OCI-LY3 (cell line): Measurements from ENCODE around the gene ZSCAN1.

ENCODE experiments used
- H2AFZ ChIP-seq: fragments of 200-600, 300-600 bp; shearing (Covaris generic); 2 replicates; pipeline ENCODE4 v1.6.0; 2014; ENCODE audit warnings: antibody characterized with exemption, low read depth, low read length
- H3K27ac ChIP-seq: fragments of 200-600, 300-600 bp; sonication (generic); 2 replicates; pipeline ENCODE4 v1.5.1; 2014; ENCODE audit warnings: mild to moderate bottlenecking, low read length, moderate library complexity, mixed read lengths
- H3K27me3 ChIP-seq: fragments of 200-600, 300-600 bp; sonication (generic); 2 replicates; pipeline ENCODE4 v1.6.1; 2014; ENCODE audit warnings: low read depth, low read length, mixed read lengths
- H3K36me3 ChIP-seq: fragments of 200-600, 300-600 bp; sonication (generic); replicated peaks from 2 replicates; pipeline ENCODE3; 2014; ENCODE audit warnings: low read depth, low read length, mixed read lengths
- H3K4me1 ChIP-seq: fragments of 300-600, 200-600 bp; sonication (generic); 2 replicates; pipeline ENCODE4 v1.6.1; 2014; ENCODE audit warnings: low read length, mixed read lengths
- H3K4me2 ChIP-seq: fragments of 200-600, 300-600 bp; sonication (generic); 2 replicates; pipeline ENCODE4 v1.6.1; 2014; ENCODE audit warnings: low read length, mixed read lengths
- H3K4me3 ChIP-seq: fragments of 300-600, 200-600 bp; sonication (generic); 2 replicates; pipeline ENCODE4 v1.5.1; 2014; ENCODE audit warnings: antibody characterized with exemption, mild to moderate bottlenecking, low read length, moderate library complexity
- H3K79me2 ChIP-seq: fragments of 300-600, 200-600 bp; shearing (Covaris generic); 2 replicates; pipeline ENCODE4 v1.6.1; 2014; ENCODE audit warnings: mild to moderate bottlenecking, low read length, mixed read lengths
- H3K9ac ChIP-seq: fragments of 300-600, 200-600 bp; shearing (Covaris generic); 2 replicates; pipeline ENCODE4 v1.6.0; 2014; ENCODE audit warnings: mild to moderate bottlenecking, low read length, moderate library complexity
- H3K9me3 ChIP-seq: fragments of 200-600, 300-600 bp; shearing (Covaris generic); 2 replicates; pipeline ENCODE4 v1.6.1; 2014; ENCODE audit warnings: low read length, mixed read lengths; ENCODE audit not compliant: insufficient read depth
- H4K20me1 ChIP-seq: fragments of 200-600, 300-600 bp; sonication (generic); 2 replicates; pipeline ENCODE4 v1.6.1; 2016; ENCODE audit warnings: low read length, mixed read lengths; ENCODE audit not compliant: insufficient read depth
- EZH2phosphoT487 ChIP-seq: fragments of 200-600 bp; shearing (Covaris generic); IDR thresholded peaks from 2 replicates; pipeline ENCODE4 v1.6.1; 2018; ENCODE audit warnings: antibody characterized with exemption, mixed run types, low read depth
- TF ChIP-seq, protein P1 (sequence below): fragments of 200-600, 300-600 bp; sonication (generic); IDR thresholded peaks from 2 replicates; pipeline ENCODE4 v1.5.1; 2014; ENCODE audit warnings: antibody characterized with exemption, low read length, low read depth

The ZSCAN1 gene

GRCh38 chr19:58009301-58009665, 24.5 kb upstream of the ZSCAN1 start:
- H3K4me3 ChIP-seq, result no peak overlapping the region
- no peak overlapping the region for H3K9ac ChIP-seq
- H3K79me2 ChIP-seq, result no peaks in the 10 kb centered on the region
- H3K27me3 ChIP-seq, result no peaks in the 10 kb centered on the region
- H3K9me3 ChIP-seq, result peaks cover 40% of the 10 kb centered on the region
- peaks cover 24% of the 10 kb centered on the region for H3K36me3 ChIP-seq
- H3K4me1 ChIP-seq, result no peaks in the 10 kb centered on the region
- no peak overlapping the region for H3K27ac ChIP-seq
- no peak overlapping the region for H3K4me2 ChIP-seq
- no peak for TF ChIP-seq EZH2phosphoT487
- TF ChIP-seq, protein P1, sequence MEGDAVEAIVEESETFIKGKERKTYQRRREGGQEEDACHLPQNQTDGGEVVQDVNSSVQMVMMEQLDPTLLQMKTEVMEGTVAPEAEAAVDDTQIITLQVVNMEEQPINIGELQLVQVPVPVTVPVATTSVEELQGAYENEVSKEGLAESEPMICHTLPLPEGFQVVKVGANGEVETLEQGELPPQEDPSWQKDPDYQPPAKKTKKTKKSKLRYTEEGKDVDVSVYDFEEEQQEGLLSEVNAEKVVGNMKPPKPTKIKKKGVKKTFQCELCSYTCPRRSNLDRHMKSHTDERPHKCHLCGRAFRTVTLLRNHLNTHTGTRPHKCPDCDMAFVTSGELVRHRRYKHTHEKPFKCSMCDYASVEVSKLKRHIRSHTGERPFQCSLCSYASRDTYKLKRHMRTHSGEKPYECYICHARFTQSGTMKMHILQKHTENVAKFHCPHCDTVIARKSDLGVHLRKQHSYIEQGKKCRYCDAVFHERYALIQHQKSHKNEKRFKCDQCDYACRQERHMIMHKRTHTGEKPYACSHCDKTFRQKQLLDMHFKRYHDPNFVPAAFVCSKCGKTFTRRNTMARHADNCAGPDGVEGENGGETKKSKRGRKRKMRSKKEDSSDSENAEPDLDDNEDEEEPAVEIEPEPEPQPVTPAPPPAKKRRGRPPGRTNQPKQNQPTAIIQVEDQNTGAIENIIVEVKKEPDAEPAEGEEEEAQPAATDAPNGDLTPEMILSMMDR, result no peak
- no peaks in the 10 kb centered on the region for H4K20me1 ChIP-seq
- H2AFZ ChIP-seq, result no peak overlapping the region

- H4K20me1 ChIP-seq, result no peaks in the 10 kb centered on the region
- no peak overlapping the region for H2AFZ ChIP-seq
- H3K27ac ChIP-seq, result no peak overlapping the region
- no peak overlapping the region for H3K4me2 ChIP-seq
- no peak overlapping the region for H3K4me3 ChIP-seq
- H3K27me3 ChIP-seq, result no peaks in the 10 kb centered on the region
- peaks cover 39% of the 10 kb centered on the region for H3K9me3 ChIP-seq
- no peaks in the 10 kb centered on the region for H3K4me1 ChIP-seq
- TF ChIP-seq, protein P1, result no peak
- no peak for TF ChIP-seq EZH2phosphoT487
- H3K36me3 ChIP-seq, result peaks cover 19% of the 10 kb centered on the region
- H3K79me2 ChIP-seq, result no peaks in the 10 kb centered on the region
- no peak overlapping the region for H3K9ac ChIP-seq
Observed at GRCh38 chr19:58009666-58010301, 24.0 kb upstream of the ZSCAN1 start.

- H3K9ac ChIP-seq, result no peak overlapping the region
- peaks cover 15% of the 10 kb centered on the region for H3K36me3 ChIP-seq
- no peak overlapping the region for H3K4me2 ChIP-seq
- H3K79me2 ChIP-seq, result no peaks in the 10 kb centered on the region
- H3K27me3 ChIP-seq, result no peaks in the 10 kb centered on the region
- H3K4me1 ChIP-seq, result no peaks in the 10 kb centered on the region
- no peak overlapping the region for H2AFZ ChIP-seq
- no peaks in the 10 kb centered on the region for H4K20me1 ChIP-seq
- TF ChIP-seq EZH2phosphoT487, result no peak
- TF ChIP-seq, protein P1, result no peak
- H3K9me3 ChIP-seq, result peaks cover 39% of the 10 kb centered on the region
- no peak overlapping the region for H3K27ac ChIP-seq
- H3K4me3 ChIP-seq, result no peak overlapping the region
Observed at GRCh38 chr19:58010507-58010906, 23.3 kb upstream of the ZSCAN1 start.

- Histone ChIP-seq H3K9me3 (peaks cover 22% of the 10 kb centered on the region), H3K4me1 (no peaks in the 10 kb centered on the region), H4K20me1 (no peaks in the 10 kb centered on the region), H3K9ac (no peak overlapping the region), H3K27ac (no peak overlapping the region), H3K4me2 (no peak overlapping the region), H2AFZ (no peak overlapping the region), H3K36me3 (peaks cover 2% of the 10 kb centered on the region), H3K79me2 (no peaks in the 10 kb centered on the region), H3K27me3 (no peaks in the 10 kb centered on the region), H3K4me3 (no peak overlapping the region)
- no peak for TF ChIP-seq EZH2phosphoT487
- TF ChIP-seq, protein P1, result no peak
Observed at GRCh38 chr19:58014141-58014540, 19.7 kb upstream of the ZSCAN1 start.
